ENCODE data around the gene CSH1.

DNA sequence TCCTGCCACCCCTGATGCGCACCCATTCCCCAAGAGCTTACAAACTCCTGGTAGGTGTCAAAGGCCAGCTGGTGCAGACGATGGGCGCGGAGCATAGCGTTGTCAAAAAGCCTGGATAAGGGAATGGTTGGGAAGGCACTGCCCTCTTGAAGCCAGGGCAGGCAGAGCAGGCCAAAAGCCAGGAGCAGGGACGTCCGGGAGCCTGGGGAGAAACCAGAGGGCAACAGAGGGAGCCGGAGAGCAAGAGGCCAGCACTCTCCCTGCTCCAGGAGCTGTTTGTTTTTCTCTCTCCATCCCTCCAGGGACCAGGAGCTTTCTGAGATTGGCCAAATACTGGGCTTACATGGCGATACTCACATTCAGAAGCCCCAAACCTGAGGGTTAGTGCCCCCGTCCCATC, 21.9 kb upstream of the CSH1 start:
- TF ChIP-seq, protein P1, sequence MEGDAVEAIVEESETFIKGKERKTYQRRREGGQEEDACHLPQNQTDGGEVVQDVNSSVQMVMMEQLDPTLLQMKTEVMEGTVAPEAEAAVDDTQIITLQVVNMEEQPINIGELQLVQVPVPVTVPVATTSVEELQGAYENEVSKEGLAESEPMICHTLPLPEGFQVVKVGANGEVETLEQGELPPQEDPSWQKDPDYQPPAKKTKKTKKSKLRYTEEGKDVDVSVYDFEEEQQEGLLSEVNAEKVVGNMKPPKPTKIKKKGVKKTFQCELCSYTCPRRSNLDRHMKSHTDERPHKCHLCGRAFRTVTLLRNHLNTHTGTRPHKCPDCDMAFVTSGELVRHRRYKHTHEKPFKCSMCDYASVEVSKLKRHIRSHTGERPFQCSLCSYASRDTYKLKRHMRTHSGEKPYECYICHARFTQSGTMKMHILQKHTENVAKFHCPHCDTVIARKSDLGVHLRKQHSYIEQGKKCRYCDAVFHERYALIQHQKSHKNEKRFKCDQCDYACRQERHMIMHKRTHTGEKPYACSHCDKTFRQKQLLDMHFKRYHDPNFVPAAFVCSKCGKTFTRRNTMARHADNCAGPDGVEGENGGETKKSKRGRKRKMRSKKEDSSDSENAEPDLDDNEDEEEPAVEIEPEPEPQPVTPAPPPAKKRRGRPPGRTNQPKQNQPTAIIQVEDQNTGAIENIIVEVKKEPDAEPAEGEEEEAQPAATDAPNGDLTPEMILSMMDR (IDR thresholded peaks at IDR 0.05): no peak
- TF ChIP-seq JUN (IDR thresholded peaks at IDR 0.05) (no peak), SMC3 (IDR thresholded peaks at IDR 0.05) (no peak), HDAC2 (IDR thresholded peaks at IDR 0.05) (no peak), POLR2A (IDR thresholded peaks at IDR 0.05; ENCODE audit: low read length) (no peak), RFX5 (IDR thresholded peaks at IDR 0.05) (no peak)

All from A549 (cell line).